HG02678 (cell line): ENCODE results near the gene EPS8L3.
"Not testable (repeated sequence)": the region's sequence is repeated elsewhere in the genome, so short reads cannot be mapped to it uniquely, and the experiment has no call there.

ENCODE experiments used
- ATAC-seq: cut with Tn5 transposase; IDR thresholded peaks from one replicate; pipeline ENCODE4 v1.9.1; 2021; ENCODE audit warnings: mild to moderate bottlenecking, moderate library complexity; ENCODE audit not compliant: unreplicated experiment

EPS8L3 gene

GRCh38 chr1:109714661-109715372 is 48.9 kb downstream of the EPS8L3 start:
- ATAC-seq = no peak

- no peak for ATAC-seq
Observed at GRCh38 chr1:109713636-109714035, 50.1 kb downstream of the EPS8L3 start.

GRCh38 chr1:109712321-109712864 is 51.3 kb downstream of the EPS8L3 start:
- ATAC-seq = no peak

- not testable (repeated sequence) for ATAC-seq
Observed at GRCh38 chr1:109711593-109712320, 52.0 kb downstream of the EPS8L3 start, which contains the start of gene GSTM5. TSS of gene GSTM5 (plus strand) at chr1:109712251. CDS start at chr1:109712313, 62 bp downstream.

- not testable (repeated sequence) for ATAC-seq
Observed at GRCh38 chr1:109709822-109710221, 53.9 kb downstream of the EPS8L3 start.

GRCh38 chr1:109708949-109709348 is 54.8 kb downstream of the EPS8L3 start:
- ATAC-seq = not testable (repeated sequence)

- no peak for ATAC-seq
Observed at GRCh38 chr1:109705411-109705810, 58.3 kb downstream of the EPS8L3 start.

- ATAC-seq = no peak
Observed at GRCh38 chr1:109704173-109704572, 59.5 kb downstream of the EPS8L3 start.

- not testable (repeated sequence) for ATAC-seq
Observed at GRCh38 chr1:109702940-109703339, 60.8 kb downstream of the EPS8L3 start.
